K562 (cell line): ENCODE data around the gene RNF135. TPM values are rescaled to one million over a fixed set of nuclear protein-coding genes. Genes with fewer than 3 reads are reported as not detected.
"Not testable (repeated sequence)": the region's sequence is repeated elsewhere in the genome, so short reads cannot be mapped to it uniquely, and the experiment has no call there.

Source experiments
- ATAC-seq: fragments of 200-7000 bp; cut with Tn5 transposase; 3 replicates; pipeline ENCODE4 v1.9.1; 2020; ENCODE audit warnings: moderate library complexity
- BruUV-seq: library from RNA; stranded (reverse); fragments of 400-500 nt; replicated peaks from 2 replicates; lab custom pipeline; 2021; lab: Mats Ljungman, UMichigan
- CTCF ChIA-PET: fragments of 300-600 bp; formaldehyde crosslinking; extraction: SDS; loops from one replicate; lab custom pipeline; 2021; ENCODE audit warnings: low intra/inter-chr PET ratio; lab: Yijun Ruan, JAX
- POLR2A ChIA-PET: fragments of 300-600, 350-650 bp; sonication (Branson Sonifier 250); formaldehyde crosslinking; extraction: SDS; loops from one replicate; lab custom pipeline; 2021; ENCODE audit warnings: antibody characterized with exemption, inconsistent platforms; lab: Yijun Ruan, JAX
- DNase-seq, 4 experiments: peaks; one replicate each; pipeline versions ENCODE4 v3.0.0 to v3.0.0-alpha.2; 2011 to 2018; ENCODE audit warnings: low spot score in 3 of 4, mixed read lengths in 3 of 4; ENCODE audit errors: extremely low read depth in 1 of 4
- FAIRE-seq: peaks from 2 replicates; lab custom pipeline; 2011; peaks lifted over from hg19 to GRCh38; lab: Jason Lieb, UNC
- H2AFZ ChIP-seq: 2 replicates; pipeline ENCODE4 v1.6.0; 2011; ENCODE audit warnings: low read depth, low read length, control low read depth, inconsistent platforms
- H3K27ac ChIP-seq: fragments of 200-600 bp; 3 replicates; pipeline ENCODE4 v1.8.0; 2011; ENCODE audit warnings: low read depth, mild to moderate bottlenecking, control low read depth, inconsistent platforms, low read length, moderate library complexity, mixed read lengths; ENCODE audit errors: extremely low read depth
- H3K27me3 ChIP-seq, 2 experiments: fragments of 300-600 bp in 1 of 2; 2 replicates in 1 of 2; 3 replicates in 1 of 2; pipeline versions ENCODE4 v1.6.0 to v1.8.0; 2011; ENCODE audit warnings: inconsistent platforms in 2 of 2, low read length in 2 of 2, mild to moderate bottlenecking in 1 of 2, mixed read lengths in 1 of 2, moderate library complexity in 1 of 2; ENCODE audit not compliant: control insufficient read depth in 2 of 2, insufficient read depth in 2 of 2
- H3K36me3 ChIP-seq: fragments of 300-600 bp; 3 replicates; pipeline ENCODE4 v1.8.0; 2011; ENCODE audit warnings: mild to moderate bottlenecking, low read length, inconsistent platforms; ENCODE audit not compliant: control insufficient read depth, insufficient read depth
- H3K4me1 ChIP-seq, 2 experiments: fragments of 200-600 bp in 1 of 2; replicated peaks in 1 of 2; 2 replicates in 1 of 2; 3 replicates in 1 of 2; pipeline versions ENCODE4 v1.5.1 to v1.8.0; 2011; ENCODE audit warnings: inconsistent platforms in 2 of 2, low read length in 2 of 2, mild to moderate bottlenecking in 1 of 2, mixed read lengths in 1 of 2, moderate library complexity in 1 of 2; ENCODE audit not compliant: control insufficient read depth in 2 of 2, insufficient read depth in 2 of 2
- H3K4me2 ChIP-seq: 2 replicates; pipeline ENCODE4 v1.6.1; 2011; ENCODE audit warnings: low read length, control low read depth, inconsistent platforms, mixed read lengths; ENCODE audit not compliant: insufficient read depth
- H3K4me3 ChIP-seq: fragments of 200-600 bp; sonication (generic), shearing (Covaris generic); 2 replicates; pipeline ENCODE4 v1.5.1; 2016; ENCODE audit warnings: control low read depth, inconsistent platforms
- H3K79me2 ChIP-seq: fragments of 200-600 bp; 3 replicates; pipeline ENCODE4 v1.8.0; 2011; ENCODE audit warnings: low read length, inconsistent platforms; ENCODE audit not compliant: control insufficient read depth, insufficient read depth
- H3K9ac ChIP-seq, 2 experiments: 2 replicates each; pipeline versions ENCODE4 v1.6.0 to v1.6.1; 2011; ENCODE audit warnings: low read depth in 2 of 2, low read length in 2 of 2, control low read depth in 1 of 2, inconsistent platforms in 1 of 2, mild to moderate bottlenecking in 1 of 2, mixed read lengths in 1 of 2; ENCODE audit not compliant: insufficient read depth in 1 of 2
- H3K9me1 ChIP-seq: one replicate; pipeline ENCODE4 v1.6.0; 2011; ENCODE audit warnings: inconsistent platforms, mild to moderate bottlenecking, low read length, moderate library complexity; ENCODE audit not compliant: control insufficient read depth, insufficient read depth
- H3K9me3 ChIP-seq: replicated peaks from 2 replicates; pipeline ENCODE4 v1.5.1; 2011; ENCODE audit warnings: low read depth, low read length, inconsistent platforms; ENCODE audit not compliant: control insufficient read depth, insufficient read depth
- H4K20me1 ChIP-seq: replicated peaks from 2 replicates; pipeline ENCODE4 v1.6.1; 2011; ENCODE audit warnings: low read length, inconsistent platforms, mixed read lengths; ENCODE audit not compliant: control insufficient read depth, insufficient read depth
- ARID1B ChIP-seq: fragments of 450-650 bp; IDR thresholded peaks from 2 replicates; pipeline ENCODE4 v1.6.1; 2016; ENCODE audit warnings: antibody characterized with exemption, mild to moderate bottlenecking, inconsistent platforms
- CBFA2T3 ChIP-seq: fragments of 450-650 bp; IDR thresholded peaks from 2 replicates; pipeline ENCODE4 v1.6.1; 2017
- MTA2 ChIP-seq: fragments of 450-650 bp; IDR thresholded peaks from 2 replicates; pipeline ENCODE4 v1.6.1; 2016; ENCODE audit warnings: low read depth
- NCOR1 ChIP-seq: fragments of 450-650 bp; IDR thresholded peaks from 2 replicates; pipeline ENCODE4 v1.6.1; 2016; ENCODE audit warnings: mild to moderate bottlenecking, moderate library complexity
- NFIC ChIP-seq: fragments of 450-650 bp; IDR thresholded peaks from 2 replicates; pipeline ENCODE4 v1.6.1; 2017; ENCODE audit warnings: mild to moderate bottlenecking, inconsistent platforms
- TAL1 ChIP-seq: fragments of 450-650 bp; IDR thresholded peaks from 2 replicates; pipeline ENCODE4 v1.6.1; 2016; ENCODE audit warnings: mild to moderate bottlenecking
- WGBS: fragments of 100-300 bp; shearing (Covaris generic); methylation state at CpG from one replicate; pipeline ENCODE4 v1.1.6; 2016; ENCODE audit warnings: low coverage, mixed read lengths; ENCODE audit not compliant: insufficient coverage; ENCODE audit errors: missing lambda C conversion rate; 5-methylcytosine and 5-hydroxymethylcytosine counted together
- in situ Hi-C: fragments of 300-500 bp; cut with MboI; formaldehyde crosslinking; loops from 4 replicates; pipeline ENCODE4 v1.15.0; 2018; ENCODE audit warnings: inconsistent platforms, mixed read lengths
- intact Hi-C: fragments of 100-400 bp; cut with micrococcal nuclease; formaldehyde crosslinking; loops from 2 replicates; pipeline ENCODE4 v1.14.2; 2022
- polyA plus RNA-seq, 8 experiments: library from polyadenylated mRNA; depleted of rRNA in 4 of 8; stranded (reverse) in 5 of 8; unstranded in 3 of 8; fragments of >200 nt; fragmentation: Nextera tagmentation in 2 of 8; fragmentation: Illumina TruSeq in 1 of 8; extraction: Ambion mirVana in 2 of 8; extraction: Trizol in 1 of 8; gene quantifications; 2 replicates each; pipeline versions ENCODE4 v1.2.1 to v1.2.3, GENCODE V29; 2011 to 2014; ENCODE audit warnings: inconsistent platforms in 1 of 8, missing spikeins in 1 of 8
- total RNA-seq, 7 experiments: library from RNA; depleted of rRNA in 6 of 7; stranded (reverse); fragments of >200 nt in 6 of 7; fragmentation: Illumina TruSeq in 2 of 7; extraction: Trizol in 2 of 7; gene quantifications; 2 replicates each; pipeline versions ENCODE4 v1.2.1 to v1.2.3, GENCODE V29; 2011 to 2021; ENCODE audit warnings: low replicate concordance in 1 of 7

The RNF135 gene
- total and polyA plus RNA-seq, 9 of the 15 experiments (the other 6 are each of a cell fraction or from before 2014, with no cell fraction given), result 0.08 TPM; not detected in 8

DNA sequence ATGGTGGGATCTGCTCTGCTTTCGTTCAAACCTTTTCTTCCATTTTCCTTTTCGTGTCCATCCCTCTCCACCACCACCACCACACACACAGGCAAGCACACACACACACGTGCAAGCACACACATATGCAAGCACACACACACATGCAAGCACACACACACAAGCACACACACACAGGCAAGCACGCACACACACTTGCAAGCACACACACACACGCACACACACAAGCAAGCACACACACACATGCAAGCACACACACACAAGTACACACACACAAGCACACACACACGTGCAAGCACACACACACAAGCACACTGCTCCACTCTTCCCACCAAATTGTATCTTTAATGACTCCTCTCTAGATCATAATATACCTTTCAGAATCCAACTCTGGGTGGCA lies 71.5 kb downstream of the RNF135 start:
- H3K4me2 ChIP-seq, H3K9me1 ChIP-seq, H3K27ac ChIP-seq, ATAC-seq, H3K9ac ChIP-seq, H3K79me2 ChIP-seq, H3K4me3 ChIP-seq, intact Hi-C loops, H3K4me1 ChIP-seq, H3K27me3 ChIP-seq, BruUV-seq, CTCF ChIA-PET, H2AFZ ChIP-seq, H3K36me3 ChIP-seq, H4K20me1 ChIP-seq, POLR2A ChIA-PET, DNase-seq, FAIRE-seq, H3K9me3 ChIP-seq: not testable (repeated sequence)
- 6% methylated on average over 4 of the region's 6 CpGs for WGBS
- in situ Hi-C loops, result loop anchor here (10.0 kb wide), 2 partner anchors 982 to 1052 kb away; no protein-coding TSS in a partner anchor

DNA sequence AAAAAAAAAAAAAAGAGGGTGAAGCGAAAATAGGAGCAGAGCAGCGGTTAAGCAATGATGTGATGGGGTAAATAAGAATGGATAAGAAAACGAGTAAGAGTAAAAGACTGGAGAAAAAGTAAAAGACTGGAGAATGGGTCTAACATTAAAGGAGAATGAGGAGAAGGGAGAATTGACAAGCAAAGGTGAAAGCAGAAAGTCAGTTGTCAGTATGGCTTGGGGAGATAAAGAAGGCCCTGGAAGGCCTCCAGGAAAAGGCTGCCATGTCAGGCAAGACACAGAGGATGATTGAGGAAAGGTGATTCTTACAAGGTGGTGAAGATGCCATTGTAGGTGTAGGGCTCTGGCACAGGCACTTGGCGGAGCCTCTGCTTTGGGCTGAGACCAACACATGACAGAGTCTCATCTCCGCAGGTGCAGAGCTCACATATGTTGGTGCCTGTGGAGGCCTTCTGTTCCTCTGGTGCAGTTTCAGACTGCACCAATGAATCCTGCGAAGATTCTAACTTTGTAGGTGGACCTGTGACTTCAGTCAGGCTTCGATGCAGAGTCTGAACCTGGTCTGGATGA lies 76.1 kb downstream of the RNF135 start:
- POLR2A ChIA-PET, result interaction anchor here (1.4 kb wide), 1 partner anchor 10 kb away, joined by 5 read pairs; no protein-coding TSS in a partner anchor
- H3K79me2 ChIP-seq, intact Hi-C loops, H3K36me3 ChIP-seq, CTCF ChIA-PET, H3K4me1 ChIP-seq, H3K27me3 ChIP-seq, H3K9ac ChIP-seq, ATAC-seq, H3K4me3 ChIP-seq, BruUV-seq, H3K9me1 ChIP-seq, H3K9me3 ChIP-seq, H3K27ac ChIP-seq, H3K4me2 ChIP-seq, H2AFZ ChIP-seq, H4K20me1 ChIP-seq: not testable (repeated sequence)
- peak; percentile 36; the same call in 1 of the 2 replicates for TF ChIP-seq MTA2
- TF ChIP-seq NCOR1, result 0 out of 2 replicates have a peak, but pooled peaks have one; percentile 20
- TF ChIP-seq TAL1, result peak; percentile 53
- peak; percentile 73 for TF ChIP-seq ARID1B
- peak; percentile 71 for TF ChIP-seq NFIC
- peak; percentile 29; the same call in 1 of the 2 replicates for TF ChIP-seq CBFA2T3
- 65% methylated on average over 2 of the region's 7 CpGs for WGBS
- in situ Hi-C loops, result loop anchor here (10.0 kb wide), 2 partner anchors 978 to 1048 kb away; no protein-coding TSS in a partner anchor
- DNase-seq (peak in 1 of 4 experiments; percentile 43), FAIRE-seq (peak; percentile 57)
